GM12872 (cell line): ENCODE results near the gene NACC2.

ENCODE experiments used
- TF ChIP-seq, protein P1 (sequence below): IDR thresholded peaks from 3 replicates; pipeline ENCODE4 v1.5.1; 2011; ENCODE audit warnings: low read depth, mild to moderate bottlenecking, low read length, moderate library complexity; ENCODE audit not compliant: insufficient read depth

NACC2 gene

DNA sequence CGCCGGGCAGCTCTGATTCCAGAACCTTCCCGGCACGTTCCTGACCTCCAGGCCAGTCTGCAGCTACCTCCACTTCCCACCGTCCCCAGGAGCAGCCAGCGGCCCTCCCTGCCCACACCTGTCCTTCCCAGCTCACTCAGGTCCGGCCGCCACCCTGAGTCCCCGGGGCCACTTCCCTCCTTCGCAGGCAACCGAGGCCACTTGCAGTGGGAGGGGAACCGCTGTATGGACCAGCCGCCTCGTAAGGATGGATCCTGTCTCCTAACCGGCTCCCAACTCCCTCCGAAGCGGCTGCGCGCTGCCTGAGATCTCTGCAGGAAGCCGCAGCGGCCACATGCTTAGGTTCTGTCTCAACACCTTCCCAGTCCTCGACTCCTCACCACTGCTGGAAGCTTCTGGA, 16.1 kb upstream of the NACC2 start:
- TF ChIP-seq, protein P1, sequence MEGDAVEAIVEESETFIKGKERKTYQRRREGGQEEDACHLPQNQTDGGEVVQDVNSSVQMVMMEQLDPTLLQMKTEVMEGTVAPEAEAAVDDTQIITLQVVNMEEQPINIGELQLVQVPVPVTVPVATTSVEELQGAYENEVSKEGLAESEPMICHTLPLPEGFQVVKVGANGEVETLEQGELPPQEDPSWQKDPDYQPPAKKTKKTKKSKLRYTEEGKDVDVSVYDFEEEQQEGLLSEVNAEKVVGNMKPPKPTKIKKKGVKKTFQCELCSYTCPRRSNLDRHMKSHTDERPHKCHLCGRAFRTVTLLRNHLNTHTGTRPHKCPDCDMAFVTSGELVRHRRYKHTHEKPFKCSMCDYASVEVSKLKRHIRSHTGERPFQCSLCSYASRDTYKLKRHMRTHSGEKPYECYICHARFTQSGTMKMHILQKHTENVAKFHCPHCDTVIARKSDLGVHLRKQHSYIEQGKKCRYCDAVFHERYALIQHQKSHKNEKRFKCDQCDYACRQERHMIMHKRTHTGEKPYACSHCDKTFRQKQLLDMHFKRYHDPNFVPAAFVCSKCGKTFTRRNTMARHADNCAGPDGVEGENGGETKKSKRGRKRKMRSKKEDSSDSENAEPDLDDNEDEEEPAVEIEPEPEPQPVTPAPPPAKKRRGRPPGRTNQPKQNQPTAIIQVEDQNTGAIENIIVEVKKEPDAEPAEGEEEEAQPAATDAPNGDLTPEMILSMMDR = no peak

DNA sequence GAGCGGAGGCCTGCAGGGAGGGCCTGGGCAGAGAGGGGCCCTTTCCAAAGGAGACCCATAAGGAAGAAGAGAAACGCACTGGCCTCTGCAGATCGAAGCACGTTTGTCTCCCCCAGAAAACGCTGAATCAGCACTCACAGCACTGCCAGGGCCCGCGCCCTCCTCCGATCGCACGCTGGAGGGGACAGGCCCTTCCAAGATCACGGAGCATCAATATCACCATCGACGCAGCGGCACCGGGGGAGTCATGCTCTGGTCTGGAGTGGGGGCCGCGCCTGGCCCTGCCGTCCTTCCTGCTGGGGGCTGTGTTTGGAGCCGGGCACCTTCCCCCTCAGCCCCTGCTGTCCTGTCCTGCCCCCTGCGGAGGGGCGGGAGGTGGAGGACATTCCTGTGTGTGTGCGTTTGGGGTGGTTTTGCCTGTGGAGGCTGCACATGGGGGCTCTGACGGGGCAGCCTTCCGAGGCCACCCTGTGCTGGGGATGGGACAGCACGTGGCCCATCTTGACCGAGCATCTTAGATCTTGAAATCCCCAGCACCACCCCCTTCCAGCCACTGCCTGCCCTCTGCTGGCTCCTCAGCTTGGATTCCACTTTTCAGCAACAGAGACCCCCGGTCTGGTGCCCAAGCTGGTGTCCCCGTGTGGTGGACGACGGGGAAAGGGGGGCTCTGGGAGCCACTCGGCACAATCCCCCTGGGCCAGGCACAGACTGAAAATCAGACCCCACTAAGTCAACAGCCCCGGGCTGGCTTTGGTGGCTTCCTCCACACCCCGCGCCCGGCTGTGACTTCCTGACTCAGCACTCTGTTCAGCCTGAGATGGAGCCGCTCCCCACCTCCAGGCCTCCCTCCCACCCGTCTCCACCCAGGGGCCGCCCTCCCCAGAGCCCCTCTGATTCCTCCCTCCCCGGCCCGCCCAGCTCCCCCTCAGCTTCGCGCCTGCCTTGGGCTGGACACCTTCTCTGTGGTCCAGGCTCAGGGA, 15.3 kb upstream of the NACC2 start:
- TF ChIP-seq, protein P1 = peak; percentile 40

DNA sequence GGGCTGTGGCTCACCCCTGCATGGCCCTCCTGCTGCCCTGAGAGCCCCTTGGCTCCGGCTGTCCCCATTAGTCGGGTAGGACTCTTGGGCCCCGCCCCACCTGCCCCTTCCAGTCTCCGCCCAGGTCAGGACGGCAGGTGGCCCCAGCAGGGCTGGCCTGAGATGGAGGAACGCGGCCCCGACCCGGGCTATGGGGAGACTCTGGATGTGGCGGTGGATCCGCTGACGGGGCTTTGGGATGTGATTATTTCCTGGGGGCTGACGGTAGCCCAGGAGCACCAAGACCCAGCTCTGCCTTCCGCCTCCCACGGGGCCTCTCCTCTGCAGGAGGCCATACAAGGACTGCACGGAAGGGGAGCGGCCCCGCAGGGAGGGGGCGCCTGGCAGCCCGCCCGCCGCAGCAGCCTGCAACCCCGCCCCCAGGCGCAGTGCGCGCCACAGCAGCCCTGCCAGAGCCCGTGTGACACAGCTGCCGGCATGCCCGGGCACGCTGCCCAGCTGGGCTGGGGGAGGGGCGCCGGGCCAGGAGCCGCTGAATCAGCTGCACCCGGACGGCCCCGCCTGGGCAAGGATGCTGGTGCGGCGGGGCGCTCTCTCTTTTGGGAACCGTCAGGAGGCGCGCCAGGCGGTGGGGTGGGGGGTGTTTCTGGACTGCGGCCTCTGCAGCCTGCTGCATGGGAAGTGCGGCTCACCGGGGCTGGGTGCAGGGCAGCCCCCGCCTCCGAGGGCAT, 14.4 kb upstream of the NACC2 start:
- TF ChIP-seq, protein P1 = no peak

DNA sequence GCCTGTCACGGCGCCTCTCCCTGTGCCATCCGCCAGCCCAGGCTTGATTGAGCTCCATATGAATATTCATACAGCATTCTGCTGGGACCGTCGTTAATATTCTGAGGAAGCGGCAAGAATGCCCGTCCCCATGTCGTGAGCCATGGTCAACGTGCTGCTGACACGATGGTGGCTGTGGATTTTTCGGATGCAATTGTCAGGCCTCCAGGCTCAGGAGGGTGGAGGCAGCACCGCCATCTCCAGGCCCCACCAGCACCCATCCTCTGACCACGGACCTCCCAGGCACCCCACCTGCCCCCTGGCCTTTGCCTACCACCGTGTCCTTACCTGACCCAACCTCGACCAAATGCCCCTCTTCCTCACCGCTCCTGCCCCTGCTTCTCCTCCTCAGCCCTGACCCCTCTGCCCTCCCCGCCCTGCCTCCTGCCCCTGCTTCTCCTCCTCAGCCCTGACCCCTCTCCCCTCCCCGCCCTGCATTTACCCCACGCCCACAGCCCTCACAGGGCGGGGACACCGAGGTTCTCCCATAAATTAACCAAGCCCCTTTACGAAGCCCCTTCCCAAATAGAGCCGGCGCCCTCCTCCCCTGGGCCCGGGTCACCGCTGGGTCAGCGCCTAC, 13.7 kb upstream of the NACC2 start:
- TF ChIP-seq, protein P1 = no peak

DNA sequence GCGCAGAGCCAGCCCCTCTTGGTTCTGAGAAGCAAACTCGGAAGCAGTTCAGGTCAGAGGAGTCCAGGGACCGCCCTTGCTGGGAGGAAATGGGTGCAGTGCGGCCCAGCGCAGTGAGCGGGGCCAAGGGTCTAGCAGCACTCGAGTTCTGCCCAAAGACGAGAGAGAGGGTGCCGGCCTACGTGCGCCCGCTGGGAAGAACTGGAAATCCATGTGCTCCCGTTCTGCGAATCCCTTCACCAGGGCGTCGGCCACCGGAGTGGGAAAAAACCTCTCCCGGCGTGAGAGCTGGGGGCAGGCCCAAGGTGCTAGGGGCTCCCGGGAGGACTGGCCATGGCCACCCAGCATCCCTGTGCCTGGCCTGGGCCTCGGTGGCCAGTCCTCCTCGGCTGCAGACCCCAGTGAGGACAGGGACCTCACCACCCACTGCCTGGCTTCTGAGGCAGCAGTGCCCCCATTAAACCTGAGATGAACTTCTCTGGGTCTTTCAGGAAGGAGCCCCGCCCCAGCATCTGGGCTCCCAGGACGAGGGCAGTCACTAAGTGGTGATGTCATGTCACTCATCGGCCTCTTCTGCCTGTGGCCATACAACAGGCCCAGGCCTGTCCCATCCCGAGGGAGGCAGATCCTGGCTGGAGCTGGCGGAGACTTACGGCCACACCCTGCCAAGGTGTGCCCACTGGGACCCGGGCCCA, 13.0 kb upstream of the NACC2 start:
- TF ChIP-seq, protein P1 = no peak

DNA sequence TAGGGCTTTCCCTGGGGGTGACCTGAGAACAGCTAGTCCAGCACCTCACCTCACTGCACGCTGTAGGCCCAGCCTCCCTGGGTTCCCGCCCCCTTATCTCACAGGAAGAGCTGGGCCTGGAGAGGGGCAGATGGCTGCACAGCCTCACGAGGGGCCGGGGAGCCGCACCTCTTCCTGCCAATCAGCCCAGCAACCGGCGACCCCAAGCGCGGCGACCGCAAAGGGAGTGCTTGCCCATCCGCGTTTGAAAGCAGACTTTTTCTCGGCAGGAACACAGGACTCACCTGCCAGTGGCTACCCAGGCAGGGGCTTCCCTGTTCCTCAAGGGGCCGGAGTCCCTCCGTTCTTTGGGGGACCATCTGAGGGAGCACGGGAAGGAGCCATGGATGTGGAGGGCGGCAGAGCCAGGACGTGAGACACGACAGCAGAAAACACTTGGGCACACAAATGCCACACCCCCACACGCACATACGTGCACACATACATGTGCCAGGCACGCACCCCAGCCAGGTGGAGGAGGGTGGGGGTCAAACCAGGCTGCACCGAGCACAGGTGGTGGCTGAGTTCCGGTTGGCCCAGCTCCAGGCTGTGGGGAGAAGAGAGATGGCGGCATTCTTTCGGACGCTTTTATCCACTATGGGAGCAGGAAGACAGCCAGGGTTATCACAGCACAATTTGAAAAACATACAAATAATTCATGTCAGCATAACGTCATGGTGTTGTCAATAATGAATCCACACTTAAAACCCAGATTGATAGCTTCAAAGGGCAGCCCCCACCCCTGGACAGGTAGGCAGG, 12.3 kb upstream of the NACC2 start:
- TF ChIP-seq, protein P1 = no peak
